GM21360 (cell line): ENCODE measurements around the gene UFD1.

Experiments
- ATAC-seq: cut with Tn5 transposase; IDR thresholded peaks from one replicate; pipeline ENCODE4 v1.9.1; 2021; ENCODE audit warnings: mild to moderate bottlenecking, moderate library complexity; ENCODE audit not compliant: unreplicated experiment

UFD1 gene

GRCh38 chr22:19497245-19497644 is 18.3 kb upstream of the UFD1 start:
- no peak for ATAC-seq

GRCh38 chr22:19496324-19496630 is 17.3 kb upstream of the UFD1 start:
- no peak for ATAC-seq

- no peak for ATAC-seq
These were observed 16.8 kb upstream of the UFD1 start for GRCh38 chr22:19495562-19496323.

GRCh38 chr22:19494676-19495173 is 15.7 kb upstream of the UFD1 start:
- ATAC-seq, result no peak

- ATAC-seq, result no peak
These were observed 15.1 kb upstream of the UFD1 start for GRCh38 chr22:19494001-19494560.

- ATAC-seq, result no peak
These were observed 13.6 kb upstream of the UFD1 start for GRCh38 chr22:19492504-19493174.

- ATAC-seq, result no peak
These were observed 11.7 kb upstream of the UFD1 start for GRCh38 chr22:19490628-19491230.

- no peak for ATAC-seq
These were observed 10.2 kb upstream of the UFD1 start for GRCh38 chr22:19488884-19489843.

- no peak for ATAC-seq
These were observed 9.3 kb upstream of the UFD1 start for GRCh38 chr22:19488285-19488684.

GRCh38 chr22:19483481-19484244 is 4.7 kb upstream of the UFD1 start:
- no peak for ATAC-seq

GRCh38 chr22:19482297-19482696 is 3.3 kb upstream of the UFD1 start:
- ATAC-seq, result no peak

- no peak for ATAC-seq
These were observed 1.8 kb upstream of the UFD1 start for GRCh38 chr22:19480789-19481188.

- no peak for ATAC-seq
These were observed 1.2 kb upstream of the UFD1 start for GRCh38 chr22:19480173-19480568.

- peak; percentile 78 for ATAC-seq
These were observed 571 bp upstream of the UFD1 start, which contains the start of gene CDC45 for GRCh38 chr22:19479355-19480172. TSS of gene CDC45 (plus strand) at chr22:19479920. CDS start at chr22:19479969, 49 bp downstream.

GRCh38 chr22:19478045-19478900 is 720 bp downstream of the UFD1 start:
- no peak for ATAC-seq

GRCh38 chr22:19477321-19478044 is 1.5 kb downstream of the UFD1 start:
- ATAC-seq, result no peak

GRCh38 chr22:19476023-19476422 is 3.0 kb downstream of the UFD1 start:
- ATAC-seq, result no peak
